ENCODE data around the gene LBX2. TPM values are rescaled to one million over a fixed set of nuclear protein-coding genes. Genes with fewer than 3 reads are reported as not detected.

The LBX2 gene
- total and polyA plus RNA-seq, 9 of the 15 experiments (the other 6 are each of a cell fraction or from before 2014, with no cell fraction given): 0.39 to 6.2 (median 1.8) TPM; not detected in 1

DNA sequence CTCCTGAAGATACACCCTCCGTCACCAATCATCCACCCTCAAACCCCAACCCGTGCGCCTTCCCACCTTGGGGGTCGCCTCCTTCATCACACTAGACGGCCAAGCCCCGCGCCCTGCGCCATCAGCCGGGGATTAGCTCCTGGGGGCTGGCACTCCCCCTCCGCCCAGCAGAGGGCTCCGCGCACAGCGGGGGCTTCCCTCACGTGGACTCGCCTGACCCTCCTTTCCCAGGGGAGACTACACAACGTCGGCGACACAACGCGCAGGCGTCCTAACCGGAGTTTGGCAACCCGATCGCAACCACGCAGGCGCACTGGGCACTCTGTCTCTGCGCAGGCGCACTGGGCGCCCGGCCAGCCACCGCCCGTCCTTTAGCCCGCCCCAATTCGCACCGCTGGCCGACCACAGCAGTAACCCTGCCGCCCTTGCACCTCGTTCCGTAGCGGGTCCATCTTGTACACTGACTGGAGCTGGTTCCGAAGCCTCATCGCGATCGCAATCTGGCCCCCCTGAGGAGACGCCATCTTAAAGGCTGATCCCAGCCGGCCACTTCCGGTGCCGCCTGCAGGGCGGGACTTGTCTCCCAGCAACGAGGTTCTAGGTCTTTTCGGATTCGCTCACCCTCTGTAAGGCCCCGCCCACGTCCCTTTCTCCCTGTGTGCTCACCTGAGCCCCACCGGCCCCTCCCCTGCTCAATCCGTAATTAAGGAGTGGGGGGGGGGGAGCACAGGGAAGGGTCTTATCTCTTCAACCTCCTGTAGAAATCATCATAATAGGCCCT lies 7.9 kb upstream of the LBX2 start, which contains the start of gene PCGF1 (continued):
- TF ChIP-seq, protein P1, sequence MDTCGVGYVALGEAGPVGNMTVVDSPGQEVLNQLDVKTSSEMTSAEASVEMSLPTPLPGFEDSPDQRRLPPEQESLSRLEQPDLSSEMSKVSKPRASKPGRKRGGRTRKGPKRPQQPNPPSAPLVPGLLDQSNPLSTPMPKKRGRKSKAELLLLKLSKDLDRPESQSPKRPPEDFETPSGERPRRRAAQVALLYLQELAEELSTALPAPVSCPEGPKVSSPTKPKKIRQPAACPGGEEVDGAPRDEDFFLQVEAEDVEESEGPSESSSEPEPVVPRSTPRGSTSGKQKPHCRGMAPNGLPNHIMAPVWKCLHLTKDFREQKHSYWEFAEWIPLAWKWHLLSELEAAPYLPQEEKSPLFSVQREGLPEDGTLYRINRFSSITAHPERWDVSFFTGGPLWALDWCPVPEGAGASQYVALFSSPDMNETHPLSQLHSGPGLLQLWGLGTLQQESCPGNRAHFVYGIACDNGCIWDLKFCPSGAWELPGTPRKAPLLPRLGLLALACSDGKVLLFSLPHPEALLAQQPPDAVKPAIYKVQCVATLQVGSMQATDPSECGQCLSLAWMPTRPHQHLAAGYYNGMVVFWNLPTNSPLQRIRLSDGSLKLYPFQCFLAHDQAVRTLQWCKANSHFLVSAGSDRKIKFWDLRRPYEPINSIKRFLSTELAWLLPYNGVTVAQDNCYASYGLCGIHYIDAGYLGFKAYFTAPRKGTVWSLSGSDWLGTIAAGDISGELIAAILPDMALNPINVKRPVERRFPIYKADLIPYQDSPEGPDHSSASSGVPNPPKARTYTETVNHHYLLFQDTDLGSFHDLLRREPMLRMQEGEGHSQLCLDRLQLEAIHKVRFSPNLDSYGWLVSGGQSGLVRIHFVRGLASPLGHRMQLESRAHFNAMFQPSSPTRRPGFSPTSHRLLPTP (IDR thresholded peaks at IDR 0.05; ENCODE audit: borderline replicate concordance, extremely low read depth, insufficient read length): no peak
- TF ChIP-seq ADNP (tag; IDR thresholded peaks at IDR 0.05) (no peak), YY1 (IDR thresholded peaks at IDR 0.05; ENCODE audit: borderline replicate concordance in 1 of 3, control insufficient read depth in 1 of 3, extremely low read depth in 1 of 3, insufficient read depth in 3 of 3, insufficient read length in 1 of 3, insufficient replicate concordance in 2 of 3, low read depth in 1 of 3, low read length in 2 of 3) (peak; percentile 83 to 96 (median 94)), ZNF589 (CRISPR knock-in tag; IDR thresholded peaks at IDR 0.05; ENCODE audit: low read depth) (no peak), DIDO1 (tag; IDR thresholded peaks at IDR 0.05; ENCODE audit: low read depth) (no peak), TAF1 (IDR thresholded peaks at IDR 0.05; ENCODE audit: control insufficient read depth, extremely low read depth, insufficient read depth, low read length, severe bottlenecking) (peak; percentile 74), POLR2AphosphoS5 (IDR thresholded peaks at IDR 0.05; ENCODE audit: control insufficient read depth, insufficient read depth, low read depth, low read length) (peak; percentile 67; the same call in 1 of the 2 replicates), EWSR1 (IDR thresholded peaks at IDR 0.05; ENCODE audit: borderline replicate concordance, low read depth, partially characterized antibody) (no peak), SMAD1 (IDR thresholded peaks at IDR 0.05; ENCODE audit: low read depth, low read length, partially characterized antibody) (no peak), SMAD3 (CRISPR knock-in tag; conservative IDR thresholded peaks at IDR 0.05) (no peak), ZNF133 (CRISPR knock-in tag; IDR thresholded peaks at IDR 0.05) (no peak), CEBPG (CRISPR knock-in tag; IDR thresholded peaks at IDR 0.05) (peak; percentile 75; the same call in 1 of the 2 replicates), CEBPG (tag; conservative IDR thresholded peaks at IDR 0.05 in 1 of 2, IDR thresholded peaks at IDR 0.05 in 1 of 2) (no peak), FUS (optimal IDR thresholded peaks at IDR 0.05; ENCODE audit: low read depth, low read length) (no peak), ZNF436 (CRISPR knock-in tag; IDR thresholded peaks at IDR 0.05) (no peak), SOX6 (IDR thresholded peaks at IDR 0.05) (no peak), TRIM28 (IDR thresholded peaks at IDR 0.05) (no peak)
- TF ChIP-seq, protein P2, sequence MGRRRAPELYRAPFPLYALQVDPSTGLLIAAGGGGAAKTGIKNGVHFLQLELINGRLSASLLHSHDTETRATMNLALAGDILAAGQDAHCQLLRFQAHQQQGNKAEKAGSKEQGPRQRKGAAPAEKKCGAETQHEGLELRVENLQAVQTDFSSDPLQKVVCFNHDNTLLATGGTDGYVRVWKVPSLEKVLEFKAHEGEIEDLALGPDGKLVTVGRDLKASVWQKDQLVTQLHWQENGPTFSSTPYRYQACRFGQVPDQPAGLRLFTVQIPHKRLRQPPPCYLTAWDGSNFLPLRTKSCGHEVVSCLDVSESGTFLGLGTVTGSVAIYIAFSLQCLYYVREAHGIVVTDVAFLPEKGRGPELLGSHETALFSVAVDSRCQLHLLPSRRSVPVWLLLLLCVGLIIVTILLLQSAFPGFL (CRISPR knock-in tag; IDR thresholded peaks at IDR 0.05): no peak
- TF ChIP-seq, protein P3, sequence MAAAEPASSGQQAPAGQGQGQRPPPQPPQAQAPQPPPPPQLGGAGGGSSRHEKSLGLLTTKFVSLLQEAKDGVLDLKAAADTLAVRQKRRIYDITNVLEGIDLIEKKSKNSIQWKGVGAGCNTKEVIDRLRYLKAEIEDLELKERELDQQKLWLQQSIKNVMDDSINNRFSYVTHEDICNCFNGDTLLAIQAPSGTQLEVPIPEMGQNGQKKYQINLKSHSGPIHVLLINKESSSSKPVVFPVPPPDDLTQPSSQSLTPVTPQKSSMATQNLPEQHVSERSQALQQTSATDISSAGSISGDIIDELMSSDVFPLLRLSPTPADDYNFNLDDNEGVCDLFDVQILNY (CRISPR knock-in tag; IDR thresholded peaks at IDR 0.05): no peak
- TF ChIP-seq, protein P4, sequence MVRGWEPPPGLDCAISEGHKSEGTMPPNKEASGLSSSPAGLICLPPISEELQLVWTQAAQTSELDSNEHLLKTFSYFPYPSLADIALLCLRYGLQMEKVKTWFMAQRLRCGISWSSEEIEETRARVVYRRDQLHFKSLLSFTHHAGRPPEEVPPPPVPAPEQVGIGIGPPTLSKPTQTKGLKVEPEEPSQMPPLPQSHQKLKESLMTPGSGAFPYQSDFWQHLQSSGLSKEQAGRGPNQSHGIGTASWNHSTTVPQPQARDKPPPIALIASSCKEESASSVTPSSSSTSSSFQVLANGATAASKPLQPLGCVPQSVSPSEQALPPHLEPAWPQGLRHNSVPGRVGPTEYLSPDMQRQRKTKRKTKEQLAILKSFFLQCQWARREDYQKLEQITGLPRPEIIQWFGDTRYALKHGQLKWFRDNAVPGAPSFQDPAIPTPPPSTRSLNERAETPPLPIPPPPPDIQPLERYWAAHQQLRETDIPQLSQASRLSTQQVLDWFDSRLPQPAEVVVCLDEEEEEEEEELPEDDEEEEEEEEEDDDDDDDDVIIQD (CRISPR knock-in tag; IDR thresholded peaks at IDR 0.05): no peak

Data from K562 (cell line).